ENCODE data around the gene SH2D6.
"Not testable (repeated sequence)": the region's sequence is repeated elsewhere in the genome, so short reads cannot be mapped to it uniquely, and the experiment has no call there.

SH2D6 gene

DNA sequence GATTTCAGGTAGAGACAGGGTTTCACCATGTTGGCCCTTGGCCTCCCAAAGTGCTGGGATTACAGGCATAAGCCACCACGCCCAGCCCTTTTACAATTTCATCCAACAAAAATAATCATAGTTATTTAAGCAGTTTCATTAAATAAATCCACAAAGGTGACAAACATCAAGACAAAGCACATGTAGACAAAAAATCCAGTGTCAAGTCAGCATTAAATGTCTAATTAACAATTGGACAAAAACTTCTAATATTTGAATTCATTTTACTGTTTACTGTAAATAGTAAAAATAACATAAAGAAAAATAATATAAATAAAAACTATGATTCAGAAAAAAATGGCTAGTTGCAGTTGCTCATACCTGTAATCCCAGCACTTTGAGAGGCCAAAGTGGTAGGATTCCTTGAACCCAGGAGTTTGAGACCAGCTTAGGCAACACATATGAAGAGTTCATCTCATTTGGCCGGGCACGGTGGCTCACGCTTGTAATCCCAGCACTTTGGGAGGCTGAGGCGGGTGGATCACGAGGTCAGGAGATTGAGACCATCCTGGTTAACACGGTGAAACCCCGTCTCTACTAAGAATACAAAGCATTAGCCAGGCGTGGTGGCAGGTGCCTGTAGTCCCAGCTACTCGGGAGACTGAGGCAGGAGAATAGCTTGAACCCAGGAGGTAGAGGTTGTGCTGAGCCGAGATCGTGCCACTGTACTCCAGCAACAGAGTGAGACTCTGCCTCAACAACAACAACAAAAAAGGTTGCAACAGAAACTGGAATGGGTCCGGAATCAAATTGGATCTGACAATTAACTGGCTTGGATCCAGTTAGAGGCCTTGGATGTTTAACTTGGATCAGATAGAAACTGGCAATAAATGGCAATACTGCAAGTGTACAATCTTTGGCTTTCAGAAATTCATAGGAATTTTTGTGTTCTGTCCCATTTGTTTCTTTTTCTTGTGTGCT is 63.6 kb downstream of the SH2D6 start:
- H3K27ac Mint-ChIP-seq = no peak overlapping the region

DNA sequence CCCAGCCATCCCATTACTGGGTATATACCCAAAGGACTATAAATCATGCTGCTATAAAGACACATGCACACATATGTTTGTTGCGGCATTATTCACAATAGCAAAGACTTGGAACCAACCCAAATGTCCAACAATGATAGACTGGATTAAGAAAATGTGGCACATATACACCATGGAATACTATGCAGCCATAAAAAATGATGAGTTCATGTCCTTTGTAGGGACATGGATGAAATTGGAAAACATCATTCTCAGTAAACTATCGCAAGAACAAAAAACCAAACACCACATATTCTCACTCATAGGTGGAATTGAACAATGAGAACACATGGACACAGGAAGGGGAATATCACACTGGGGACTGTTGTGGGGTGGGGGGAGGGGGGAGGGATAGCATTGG is 66.1 kb downstream of the SH2D6 start:
- not testable (repeated sequence) for H3K27me3 Mint-ChIP-seq; H3K4me1 Mint-ChIP-seq (ENCODE audit: low read depth); H3K4me3 Mint-ChIP-seq; H3K9me3 Mint-ChIP-seq; H3K27ac Mint-ChIP-seq; H3K36me3 Mint-ChIP-seq (ENCODE audit: low read depth)

More for the DNA sequence above, 63.6 kb downstream of the SH2D6 start:
- Mint-ChIP-seq H3K4me1 (ENCODE audit: low read depth) (no peaks in the 10 kb centered on the region), H3K36me3 (ENCODE audit: low read depth) (no peaks in the 10 kb centered on the region), H3K9me3 (no peaks in the 10 kb centered on the region), H3K4me3 (no peak overlapping the region), H3K27me3 (no peaks in the 10 kb centered on the region)

DNA sequence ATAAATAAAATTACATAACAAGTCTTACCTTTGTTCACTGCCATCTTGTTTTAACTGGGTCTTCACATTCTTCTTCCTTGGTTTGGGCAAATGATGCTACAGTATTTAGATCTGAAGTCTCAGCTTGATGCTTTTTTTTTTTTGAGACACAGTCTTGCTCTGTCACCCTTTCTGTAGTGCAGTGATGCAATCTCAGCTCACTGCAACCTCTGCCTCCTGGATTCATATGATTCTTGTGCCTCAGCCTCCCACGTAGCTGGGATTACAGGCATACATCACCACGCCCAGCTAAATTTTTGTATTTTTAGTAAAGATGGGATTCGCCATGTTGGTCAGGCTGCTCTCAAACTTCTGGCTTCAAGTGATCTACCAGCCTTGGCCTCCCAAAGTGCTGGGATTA is 67.3 kb downstream of the SH2D6 start:
- Mint-ChIP-seq H3K27ac (no peak overlapping the region), H3K9me3 (no peaks in the 10 kb centered on the region), H3K4me3 (no peak overlapping the region), H3K4me1 (ENCODE audit: low read depth) (no peaks in the 10 kb centered on the region), H3K36me3 (ENCODE audit: low read depth) (no peaks in the 10 kb centered on the region), H3K27me3 (no peaks in the 10 kb centered on the region)

Data from stimulated activated naive CD8-positive, alpha-beta T cell treated with anti-CD3 and anti-CD28 coated beads, Interleukin-15, Interleukin-2, amounts not matched to agents 100 ng/mL and 50 ng/mL, for 24 hours (primary cell).